GM18511 (cell line): ENCODE results near the gene BRD3.

Experiments
- ATAC-seq: cut with Tn5 transposase; IDR thresholded peaks from one replicate; pipeline ENCODE4 v1.9.1; 2021; ENCODE audit warnings: mild to moderate bottlenecking, moderate library complexity; ENCODE audit not compliant: unreplicated experiment

The BRD3 gene

GRCh38 chr9:134039386-134040175, 28.2 kb downstream of the BRD3 start:
- no peak for ATAC-seq

- ATAC-seq, result no peak
These were observed 30.2 kb downstream of the BRD3 start for GRCh38 chr9:134037641-134038040.

DNA sequence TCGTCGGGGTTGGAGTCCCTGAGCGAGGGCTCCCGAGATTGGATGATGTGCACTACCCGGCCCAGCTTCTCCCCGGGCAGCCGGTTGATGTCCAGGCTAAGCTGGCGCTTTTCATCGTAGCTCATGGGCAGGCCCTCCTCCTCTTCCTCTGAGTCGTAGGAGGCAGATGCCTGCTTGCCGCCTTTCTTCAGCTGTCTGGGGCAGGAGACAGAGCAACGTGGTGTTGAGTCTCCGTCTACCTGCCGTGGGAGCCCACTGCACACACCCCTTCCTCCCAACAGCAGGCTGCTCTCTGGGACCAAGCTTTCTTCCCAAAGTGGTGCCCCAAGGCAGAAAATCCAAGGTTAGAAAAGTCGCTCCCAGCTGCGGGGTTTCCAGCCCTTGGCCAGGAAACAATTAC, 31.7 kb downstream of the BRD3 start:
- no peak for ATAC-seq

DNA sequence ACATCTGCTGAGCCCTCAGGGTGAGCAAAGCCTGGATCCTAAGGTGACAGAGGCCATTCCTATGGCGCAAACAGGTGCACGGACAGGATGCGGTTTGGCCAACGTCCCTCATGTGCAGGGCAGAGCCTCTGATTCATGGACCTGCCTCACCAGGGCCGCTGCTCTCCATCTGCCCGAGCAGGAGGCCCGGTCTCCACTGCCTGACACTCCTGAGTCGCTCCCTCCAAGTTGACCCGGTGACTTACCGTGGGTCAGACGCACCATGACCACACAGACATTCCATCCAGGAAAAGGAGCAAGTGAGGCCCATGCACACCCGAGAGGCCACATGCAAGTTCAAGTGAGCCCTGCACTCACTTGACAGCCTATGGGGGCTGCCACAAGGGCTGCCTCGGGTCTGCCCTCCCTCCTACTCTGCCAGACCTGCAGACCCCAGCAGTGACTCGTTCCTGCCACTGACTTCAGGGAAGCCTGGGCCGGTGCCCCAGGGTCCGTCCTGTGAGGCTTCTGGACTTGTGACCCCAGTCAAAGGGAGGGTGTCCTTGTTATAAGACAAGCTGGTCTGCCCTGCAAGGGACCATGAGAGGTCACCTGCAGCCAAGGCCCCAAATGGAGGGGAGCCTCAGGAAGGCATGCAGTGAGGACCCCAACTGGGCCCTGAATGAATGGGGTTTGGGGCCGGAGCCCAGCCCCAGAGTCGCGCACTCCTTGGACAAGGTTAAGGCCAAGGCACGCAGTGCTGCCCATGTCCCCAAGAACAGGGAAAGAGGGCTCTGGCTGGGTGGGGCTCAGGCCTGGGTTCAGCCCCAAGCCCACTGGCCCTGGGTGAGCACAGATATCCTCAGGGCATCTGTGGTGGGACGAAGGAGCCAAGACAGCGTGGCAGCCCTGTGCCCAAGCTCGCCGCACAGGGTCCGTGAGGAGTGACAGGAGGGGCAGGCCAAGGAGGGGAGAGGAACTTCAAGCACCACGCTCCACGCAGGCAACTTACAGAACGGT, 32.5 kb downstream of the BRD3 start:
- ATAC-seq, result no peak

GRCh38 chr9:134034215-134035040, 33.4 kb downstream of the BRD3 start:
- no peak for ATAC-seq

DNA sequence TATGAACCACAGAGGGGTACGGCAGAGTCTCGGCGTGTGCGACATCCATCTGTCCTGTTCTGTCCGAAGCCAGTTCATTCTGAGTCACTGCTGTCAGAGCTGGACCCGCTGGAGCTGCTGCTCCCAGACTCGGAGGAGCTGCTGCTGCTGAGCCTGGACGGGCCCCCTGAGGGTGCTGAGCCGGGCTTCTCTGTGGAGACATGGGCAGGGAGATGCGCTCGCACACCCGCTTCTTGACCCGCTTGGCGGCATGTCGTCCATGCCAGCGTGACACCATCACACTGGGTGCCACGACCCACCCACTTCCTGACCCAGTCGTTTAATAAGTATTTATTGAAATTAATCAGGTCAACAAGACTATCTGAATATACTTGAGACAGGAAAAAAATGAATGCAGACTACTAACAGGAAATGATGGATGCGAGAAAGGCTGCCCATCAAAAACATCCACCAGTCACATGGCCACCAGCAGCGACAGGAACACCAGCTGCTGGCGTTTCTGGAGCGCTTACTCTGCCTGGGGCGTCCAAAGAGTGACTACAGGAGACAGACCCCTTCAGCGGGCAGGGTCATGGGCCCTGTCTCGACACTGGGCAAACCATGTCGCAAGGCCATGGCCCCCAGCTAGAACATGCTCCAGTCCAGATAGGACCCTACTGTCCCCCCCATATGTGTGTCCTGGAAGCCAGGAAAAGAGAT, 34.2 kb downstream of the BRD3 start:
- ATAC-seq, result no peak

DNA sequence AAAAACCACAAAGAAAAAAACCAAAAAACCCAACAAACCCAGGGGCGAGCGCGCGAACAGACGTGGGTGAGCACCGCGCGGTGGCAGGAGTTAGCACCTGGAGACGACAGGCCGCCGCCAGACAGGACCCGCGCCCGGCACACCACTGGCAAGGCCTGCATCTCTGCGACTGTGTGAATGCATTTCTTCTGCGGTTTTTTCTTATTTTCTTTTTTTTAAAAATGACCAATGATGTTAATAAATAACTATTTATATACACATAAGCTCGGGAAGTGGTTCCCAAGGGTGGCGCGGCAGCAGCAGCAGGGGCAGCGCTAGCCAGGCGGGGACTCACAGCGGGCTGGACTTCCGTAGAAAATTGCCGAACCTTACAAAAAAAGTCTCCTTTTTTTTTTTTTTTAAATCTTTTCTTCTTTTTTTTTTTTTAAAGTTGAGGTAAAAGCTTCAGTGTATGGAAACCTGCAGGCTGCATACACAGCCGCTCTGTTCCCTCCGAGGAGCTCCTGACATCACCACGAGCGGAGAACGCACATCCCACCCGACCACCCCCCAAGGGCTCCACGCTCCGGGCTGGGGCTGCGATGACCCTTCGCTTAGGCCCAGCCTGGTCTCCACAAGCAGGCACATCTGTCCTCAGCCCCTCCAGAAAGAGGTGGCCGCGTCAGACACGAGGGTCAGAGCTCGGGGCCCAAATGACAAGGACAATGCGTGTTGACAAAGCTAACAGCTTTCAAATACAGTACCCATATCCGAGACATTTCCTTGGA, 35.2 kb downstream of the BRD3 start:
- ATAC-seq, result no peak

GRCh38 chr9:134031783-134032182, 36.0 kb downstream of the BRD3 start:
- ATAC-seq, result no peak

- ATAC-seq, result no peak
These were observed 36.9 kb downstream of the BRD3 start for GRCh38 chr9:134030821-134031470.

DNA sequence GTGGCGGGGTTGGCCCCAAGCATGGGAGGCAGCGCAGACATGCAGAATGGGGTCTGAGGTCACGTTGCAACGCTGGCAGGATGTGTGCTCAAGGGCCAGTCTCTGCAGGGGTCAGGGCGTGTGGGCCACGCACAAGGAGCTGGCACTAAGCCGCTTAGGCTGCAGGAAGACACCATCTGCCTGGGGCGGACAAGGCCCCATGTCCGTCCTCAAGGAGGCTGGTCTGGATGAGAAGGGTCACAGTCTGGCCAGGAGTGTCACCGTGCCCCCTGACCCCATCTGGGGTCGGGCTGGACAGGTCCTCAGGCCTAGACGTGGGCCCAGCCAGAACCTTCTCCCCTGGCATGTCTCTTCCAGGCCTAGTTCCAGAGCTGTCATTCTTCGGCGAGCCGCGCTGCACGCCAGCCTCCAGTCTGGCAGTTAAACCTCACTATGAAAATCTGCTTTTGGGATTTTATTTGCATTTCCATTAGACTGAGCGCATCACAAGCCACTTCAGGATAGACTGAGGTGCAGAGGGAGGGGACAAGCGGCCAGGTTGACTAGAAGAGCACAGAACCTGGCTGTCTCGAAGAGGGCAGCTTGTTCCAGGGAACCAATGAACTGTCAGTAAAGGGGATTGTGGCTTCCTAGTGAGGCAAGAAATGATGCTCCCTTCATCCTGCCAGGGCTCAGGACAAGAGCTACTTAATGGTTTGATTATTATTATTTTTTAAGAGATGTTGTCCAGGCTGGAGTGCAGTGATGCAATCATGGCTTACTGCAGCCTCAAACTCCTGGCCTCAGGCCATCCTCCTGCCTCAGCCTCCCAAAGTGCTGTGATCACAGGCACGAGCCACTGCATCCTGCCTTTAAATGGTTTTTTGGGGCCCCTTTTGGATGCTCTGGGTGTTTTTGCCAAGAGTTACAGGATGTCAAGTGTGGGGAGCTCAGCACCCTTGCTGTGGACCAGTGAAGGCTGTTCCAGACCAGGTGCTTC, 38.3 kb downstream of the BRD3 start:
- ATAC-seq, result no peak

- ATAC-seq, result no peak
These were observed 39.1 kb downstream of the BRD3 start for GRCh38 chr9:134028575-134029247.

DNA sequence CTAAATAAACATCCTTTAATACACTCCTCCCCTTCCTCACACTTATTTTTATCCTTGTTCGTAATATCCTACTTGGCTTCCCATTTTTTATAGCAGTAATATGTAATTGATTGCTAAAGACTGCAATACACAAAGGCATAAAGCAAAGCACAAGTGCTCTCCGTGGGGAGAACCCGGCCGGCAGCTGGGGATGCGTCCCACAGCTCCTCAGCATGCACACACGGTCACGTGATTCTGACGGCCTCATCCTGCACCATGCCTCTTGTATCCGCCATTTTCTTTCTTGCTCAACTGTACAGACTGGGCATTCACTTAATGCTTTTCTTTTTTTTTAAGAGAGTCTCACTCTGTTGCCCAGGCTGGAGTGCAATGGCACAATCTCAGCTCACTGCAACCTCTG, 39.8 kb downstream of the BRD3 start:
- ATAC-seq, result no peak

DNA sequence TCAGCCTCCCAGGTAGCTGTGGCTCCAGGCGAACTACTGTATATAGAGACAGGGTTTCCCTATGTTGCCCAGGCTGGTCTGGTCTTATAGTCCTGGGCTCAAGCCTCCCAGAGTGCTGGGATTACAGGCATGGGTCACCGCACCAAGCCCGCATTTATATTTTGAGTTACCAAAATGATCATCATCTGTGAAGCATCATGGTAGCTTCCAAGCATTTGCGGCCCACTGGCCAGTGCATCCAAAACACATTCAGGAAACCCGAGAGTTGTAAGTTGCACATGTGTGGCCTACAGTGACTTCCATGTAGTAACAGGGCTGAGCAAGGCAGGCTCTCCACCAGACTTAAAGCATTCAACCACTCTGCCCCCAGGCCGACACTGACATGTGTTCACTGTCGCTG, 40.3 kb downstream of the BRD3 start:
- no peak for ATAC-seq

- no peak for ATAC-seq
These were observed 40.8 kb downstream of the BRD3 start for GRCh38 chr9:134026981-134027380.

- ATAC-seq, result no peak
These were observed 41.2 kb downstream of the BRD3 start for GRCh38 chr9:134026581-134026980.

GRCh38 chr9:134025606-134026541, 42.0 kb downstream of the BRD3 start:
- ATAC-seq, result peak; percentile 60
